GM12801 (cell line): ENCODE data around the gene LRRC61.

Experiments
- CTCF ChIP-seq: IDR thresholded peaks from one replicate; pipeline ENCODE4 v1.5.1; 2011; ENCODE audit warnings: control low read depth; ENCODE audit not compliant: insufficient read length; ENCODE audit errors: extremely low read depth

Gene LRRC61

GRCh38 chr7:150337659-150338081, 14.5 kb downstream of the LRRC61 start:
- TF ChIP-seq CTCF = no peak

- no peak for TF ChIP-seq CTCF
Measured at GRCh38 chr7:150338166-150338829, 15.1 kb downstream of the LRRC61 start.

- TF ChIP-seq CTCF = no peak
Measured at GRCh38 chr7:150339409-150339809, 16.3 kb downstream of the LRRC61 start.

- TF ChIP-seq CTCF = no peak
Measured at GRCh38 chr7:150340024-150340749, 17.0 kb downstream of the LRRC61 start.

- TF ChIP-seq CTCF = no peak
Measured at GRCh38 chr7:150340875-150341262, 17.7 kb downstream of the LRRC61 start.

- TF ChIP-seq CTCF = no peak
Measured at GRCh38 chr7:150341263-150342120, 18.3 kb downstream of the LRRC61 start, which contains the start of gene RARRES2. Gene RARRES2, minus strand, starts transcription at chr7:150341629. Its CDS starts 1,020 bp downstream, at chr7:150340609.

GRCh38 chr7:150342121-150342408, 18.9 kb downstream of the LRRC61 start:
- TF ChIP-seq CTCF = no peak
